Measurements from ENCODE around the gene NEUROD4.

DNA sequence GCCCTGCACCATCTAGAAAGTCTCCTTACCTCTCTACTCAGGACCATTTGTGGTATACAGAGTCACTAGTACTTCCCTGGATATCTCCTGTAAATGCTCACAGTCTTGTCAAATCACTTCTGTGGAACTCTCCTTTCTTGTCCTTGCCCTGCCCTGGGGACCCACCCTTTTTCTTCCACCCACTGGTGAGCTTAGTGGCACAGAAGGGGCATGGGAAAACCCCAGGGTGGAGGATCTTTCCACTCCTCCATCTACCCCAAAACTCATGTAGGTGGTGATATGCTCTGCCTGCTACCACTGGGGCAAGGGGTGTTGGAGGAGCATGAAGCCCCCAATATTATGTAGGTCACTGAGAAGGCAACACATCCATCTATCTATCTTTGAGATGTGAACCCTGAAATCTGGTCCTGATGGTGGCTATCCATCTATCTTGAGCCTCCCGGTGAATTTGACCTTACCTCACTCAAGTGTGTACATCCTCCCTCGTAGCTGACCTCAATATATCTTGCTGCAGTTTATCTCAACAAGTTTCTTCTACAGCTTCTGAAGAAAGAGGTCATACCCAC is 36.2 kb upstream of the NEUROD4 start:
- TF ChIP-seq, protein P1, sequence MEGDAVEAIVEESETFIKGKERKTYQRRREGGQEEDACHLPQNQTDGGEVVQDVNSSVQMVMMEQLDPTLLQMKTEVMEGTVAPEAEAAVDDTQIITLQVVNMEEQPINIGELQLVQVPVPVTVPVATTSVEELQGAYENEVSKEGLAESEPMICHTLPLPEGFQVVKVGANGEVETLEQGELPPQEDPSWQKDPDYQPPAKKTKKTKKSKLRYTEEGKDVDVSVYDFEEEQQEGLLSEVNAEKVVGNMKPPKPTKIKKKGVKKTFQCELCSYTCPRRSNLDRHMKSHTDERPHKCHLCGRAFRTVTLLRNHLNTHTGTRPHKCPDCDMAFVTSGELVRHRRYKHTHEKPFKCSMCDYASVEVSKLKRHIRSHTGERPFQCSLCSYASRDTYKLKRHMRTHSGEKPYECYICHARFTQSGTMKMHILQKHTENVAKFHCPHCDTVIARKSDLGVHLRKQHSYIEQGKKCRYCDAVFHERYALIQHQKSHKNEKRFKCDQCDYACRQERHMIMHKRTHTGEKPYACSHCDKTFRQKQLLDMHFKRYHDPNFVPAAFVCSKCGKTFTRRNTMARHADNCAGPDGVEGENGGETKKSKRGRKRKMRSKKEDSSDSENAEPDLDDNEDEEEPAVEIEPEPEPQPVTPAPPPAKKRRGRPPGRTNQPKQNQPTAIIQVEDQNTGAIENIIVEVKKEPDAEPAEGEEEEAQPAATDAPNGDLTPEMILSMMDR (IDR thresholded peaks at IDR 0.05): no peak
- no peak for TF ChIP-seq EZH2phosphoT487 (IDR thresholded peaks at IDR 0.05)

Data from neural progenitor cell (in vitro differentiated cells).